H1 (cell line): Measurements from ENCODE around the gene PAQR5. TPM values are rescaled to one million over a fixed set of nuclear protein-coding genes. Genes with fewer than 3 reads are reported as not detected.

ENCODE experiments used
- CTCF ChIA-PET: fragments of 300-600 bp; sonication (Branson Sonifier 250); formaldehyde crosslinking; loops from one replicate; lab custom pipeline; 2021; ENCODE audit not compliant: partially characterized antibody; lab: Charles Lee
- POLR2A ChIA-PET: fragments of 300-600 bp; sonication (Branson Sonifier 250); formaldehyde crosslinking; loops from one replicate; lab custom pipeline; 2021; ENCODE audit warnings: inconsistent platforms; ENCODE audit not compliant: partially characterized antibody; lab: Charles Lee
- DNase-seq, 2 experiments: peaks; one replicate each; pipeline versions ENCODE4 v3.0.0 to v3.0.0-alpha.2; 2010 to 2022; ENCODE audit warnings: low spot score in 2 of 2, low read depth in 1 of 2, mixed read lengths in 1 of 2
- FAIRE-seq: peaks from 2 replicates; lab custom pipeline; 2011; peaks lifted over from hg19 to GRCh38; lab: Jason Lieb, UNC
- H2AFZ ChIP-seq: 2 replicates; pipeline ENCODE4 v1.8.1; 2012; ENCODE audit warnings: low read length, inconsistent platforms
- H2AK5ac ChIP-seq: 2 replicates; pipeline ENCODE4 v1.6.1; 2013; ENCODE audit warnings: low read depth, low read length
- H2BK120ac ChIP-seq: replicated peaks from 2 replicates; pipeline ENCODE3; 2013; ENCODE audit warnings: low read depth, low read length, inconsistent platforms
- H2BK12ac ChIP-seq: 2 replicates; pipeline ENCODE4 v1.6.1; 2013; ENCODE audit warnings: low read depth, low read length
- H2BK15ac ChIP-seq: 2 replicates; pipeline ENCODE4 v1.6.1; 2013; ENCODE audit warnings: low read length
- H2BK20ac ChIP-seq: 2 replicates; pipeline ENCODE4 v1.6.1; 2013; ENCODE audit warnings: low read length
- H2BK5ac ChIP-seq: 2 replicates; pipeline ENCODE4 v1.6.1; 2013; ENCODE audit warnings: low read depth, low read length
- H3K14ac ChIP-seq: 2 replicates; pipeline ENCODE4 v1.6.1; 2013; ENCODE audit warnings: inconsistent platforms; ENCODE audit not compliant: insufficient read length
- H3K18ac ChIP-seq: 2 replicates; pipeline ENCODE4 v1.6.1; 2013; ENCODE audit warnings: low read length; ENCODE audit errors: extremely low read depth
- H3K23ac ChIP-seq: 2 replicates; pipeline ENCODE4 v1.6.1; 2013; ENCODE audit warnings: inconsistent platforms; ENCODE audit not compliant: insufficient read length
- H3K23me2 ChIP-seq: 2 replicates; pipeline ENCODE4 v1.6.1; 2013; ENCODE audit warnings: low read depth, low read length
- H3K27ac ChIP-seq: 2 replicates; pipeline ENCODE4 v1.6.1; 2011; ENCODE audit warnings: low read depth, low read length, inconsistent platforms
- H3K27me3 ChIP-seq, 4 experiments: replicated peaks in 1 of 4; 1 replicate in 1 of 4; 2 replicates in 3 of 4; pipeline versions ENCODE4 v1.6.1 to v1.8.1; 2011 to 2013; ENCODE audit warnings: low read length in 3 of 4, mild to moderate bottlenecking in 3 of 4, inconsistent platforms in 2 of 4, mixed read lengths in 2 of 4, moderate library complexity in 1 of 4; ENCODE audit not compliant: control insufficient read depth in 3 of 4, insufficient read depth in 3 of 4; ENCODE audit errors: extremely low read depth in 1 of 4
- H3K36me3 ChIP-seq, 4 experiments: 2 replicates each; pipeline versions ENCODE4 v1.6.1 to v1.8.1; 2011 to 2013; ENCODE audit warnings: mild to moderate bottlenecking in 4 of 4, low read length in 3 of 4, moderate library complexity in 2 of 4, control low read depth in 1 of 4, inconsistent platforms in 1 of 4; ENCODE audit not compliant: insufficient read depth in 4 of 4, control insufficient read depth in 2 of 4
- H3K4ac ChIP-seq: replicated peaks from 2 replicates; pipeline ENCODE3; 2013; ENCODE audit warnings: low read length, low read depth, mixed read lengths, inconsistent platforms; ENCODE audit not compliant: insufficient read length
- H3K4me1 ChIP-seq, 4 experiments: replicated peaks in 1 of 4; 1 replicate in 1 of 4; 2 replicates in 3 of 4; pipeline versions ENCODE4 v1.6.1 to v1.8.1; 2011 to 2013; ENCODE audit warnings: low read length in 3 of 4, inconsistent platforms in 2 of 4, mixed read lengths in 1 of 4; ENCODE audit not compliant: insufficient read depth in 4 of 4, control insufficient read depth in 3 of 4
- H3K4me2 ChIP-seq, 2 experiments: 2 replicates each; pipeline versions ENCODE4 v1.6.1 to v1.8.1; 2011 to 2013; ENCODE audit warnings: low read depth in 2 of 2, low read length in 2 of 2, control low read depth in 1 of 2, inconsistent platforms in 1 of 2, mild to moderate bottlenecking in 1 of 2; ENCODE audit not compliant: insufficient read depth in 1 of 2
- H3K4me3 ChIP-seq, 4 experiments: fragments of 200-600, 300-600 bp in 1 of 4; sonication (generic), shearing (Covaris generic), sonication (Bioruptor Twin) in 1 of 4; 2 replicates each; pipeline versions ENCODE4 v1.5.1 to v1.8.1; 2011 to 2016; ENCODE audit warnings: low read length in 4 of 4, low read depth in 3 of 4, control low read depth in 2 of 4, inconsistent platforms in 2 of 4, mild to moderate bottlenecking in 2 of 4, mixed read lengths in 1 of 4, moderate library complexity in 1 of 4; ENCODE audit not compliant: insufficient read depth in 2 of 4; ENCODE audit errors: extremely low read depth in 1 of 4
- H3K56ac ChIP-seq: replicated peaks from 2 replicates; pipeline ENCODE3; 2013; ENCODE audit warnings: low read depth, mild to moderate bottlenecking, mixed read lengths, low read length, inconsistent platforms; ENCODE audit not compliant: insufficient read length
- H3K79me1 ChIP-seq: 2 replicates; pipeline ENCODE4 v1.6.1; 2013; ENCODE audit warnings: low read depth, low read length, control low read depth
- H3K79me2 ChIP-seq, 2 experiments: 2 replicates each; pipeline versions ENCODE4 v1.6.1 to v1.8.1; 2012 to 2013; ENCODE audit warnings: low read length in 2 of 2, mild to moderate bottlenecking in 2 of 2, inconsistent platforms in 1 of 2; ENCODE audit not compliant: insufficient read depth in 2 of 2, control insufficient read depth in 1 of 2
- H3K9ac ChIP-seq, 4 experiments: replicated peaks in 1 of 4; 1 replicate in 1 of 4; 2 replicates in 3 of 4; pipeline versions ENCODE4 v1.6.1 to v1.8.1; 2011 to 2013; ENCODE audit warnings: low read depth in 3 of 4, low read length in 3 of 4, control low read depth in 2 of 4, mild to moderate bottlenecking in 2 of 4, moderate library complexity in 2 of 4, inconsistent platforms in 1 of 4; ENCODE audit errors: extremely low read depth in 1 of 4
- H3K9me3 ChIP-seq, 2 experiments: 2 replicates each; pipeline versions ENCODE4 v1.6.1 to v1.8.1; 2012 to 2013; ENCODE audit warnings: mild to moderate bottlenecking in 2 of 2, moderate library complexity in 2 of 2, control low read depth in 1 of 2, inconsistent platforms in 1 of 2, low read depth in 1 of 2, low read length in 1 of 2, mixed read lengths in 1 of 2; ENCODE audit not compliant: insufficient read depth in 2 of 2
- H4K20me1 ChIP-seq, 2 experiments: replicated peaks in 1 of 2; 2 replicates each; pipeline versions ENCODE3 to v1.8.1; 2011 to 2013; ENCODE audit warnings: inconsistent platforms in 2 of 2, low read length in 2 of 2, mild to moderate bottlenecking in 1 of 2; ENCODE audit not compliant: insufficient read depth in 2 of 2, control insufficient read depth in 1 of 2
- H4K5ac ChIP-seq: 2 replicates; pipeline ENCODE4 v1.6.1; 2013; ENCODE audit warnings: low read length, low read depth, mixed read lengths, inconsistent platforms; ENCODE audit not compliant: insufficient read length
- H4K8ac ChIP-seq: 2 replicates; pipeline ENCODE4 v1.8.0; 2013; ENCODE audit warnings: mild to moderate bottlenecking, moderate library complexity, low read length, inconsistent platforms; ENCODE audit not compliant: insufficient read depth; ENCODE audit errors: extremely low read depth
- H4K91ac ChIP-seq: replicated peaks from 2 replicates; pipeline ENCODE3; 2013; ENCODE audit warnings: low read length, mixed read lengths, inconsistent platforms; ENCODE audit not compliant: insufficient read length
- CEBPB ChIP-seq: IDR thresholded peaks from 2 replicates; pipeline ENCODE4 v1.6.1; 2012; ENCODE audit warnings: low read depth, low read length
- CHD1 ChIP-seq: IDR thresholded peaks from 2 replicates; pipeline ENCODE4 v1.6.1; 2012; ENCODE audit warnings: low read depth, low read length, improper control_type of control experiment
- CHD2 ChIP-seq: IDR thresholded peaks from 2 replicates; pipeline ENCODE4 v1.6.1; 2012; ENCODE audit warnings: low read length, improper control_type of control experiment
- EP300 ChIP-seq, 2 experiments: IDR thresholded peaks; 1 replicate in 1 of 2; 2 replicates in 1 of 2; pipeline ENCODE4 v1.6.1; 2011 to 2012; ENCODE audit warnings: low read depth in 2 of 2, low read length in 2 of 2, mild to moderate bottlenecking in 2 of 2, borderline replicate concordance in 1 of 2, inconsistent platforms in 1 of 2, moderate library complexity in 1 of 2
- FOSL1 ChIP-seq: IDR thresholded peaks from 2 replicates; pipeline ENCODE4 v1.6.1; 2011; ENCODE audit warnings: mild to moderate bottlenecking, low read depth, low read length, moderate library complexity; ENCODE audit not compliant: insufficient read depth
- MAFK ChIP-seq: IDR thresholded peaks from 2 replicates; pipeline ENCODE4 v1.6.1; 2012; ENCODE audit warnings: low read depth, mild to moderate bottlenecking, improper control_type of control experiment, low read length
- NRF1 ChIP-seq: IDR thresholded peaks from 2 replicates; pipeline ENCODE4 v1.6.1; 2011; ENCODE audit warnings: mild to moderate bottlenecking, low read depth, low read length, improper control_type of control experiment
- SIN3A ChIP-seq, 2 experiments: IDR thresholded peaks in 1 of 2; conservative IDR thresholded peaks in 1 of 2; 2 replicates each; pipeline ENCODE4 v1.6.1; 2011 to 2012; ENCODE audit warnings: low read length in 2 of 2, improper control_type of control experiment in 1 of 2, low read depth in 1 of 2, mild to moderate bottlenecking in 1 of 2
- TEAD4 ChIP-seq: IDR thresholded peaks from 2 replicates; pipeline ENCODE4 v1.6.1; 2012; ENCODE audit warnings: low read depth, low read length, inconsistent platforms, mixed read lengths
- WGBS, 2 experiments: shearing (Covaris generic) in 1 of 2; methylation state at CpG; one replicate each; pipeline versions ENCODE4 v1.1.6 to v1.1.7; 2013 to 2015; ENCODE audit warnings: low lambda C conversion rate in 2 of 2, mixed read lengths in 2 of 2, inconsistent platforms in 1 of 2, low coverage in 1 of 2, missing lambda C conversion rate in 1 of 2; ENCODE audit not compliant: insufficient replicate concordance in 2 of 2, insufficient coverage in 1 of 2, insufficient read length in 1 of 2; ENCODE audit errors: extremely low coverage in 1 of 2, missing lambda C conversion rate in 1 of 2; 5-methylcytosine and 5-hydroxymethylcytosine counted together
- polyA plus RNA-seq, 7 experiments: library from polyadenylated mRNA; depleted of rRNA in 3 of 7; stranded (reverse) in 5 of 7; unstranded in 2 of 7; fragments of >200 nt in 5 of 7; fragments of 200-250 nt in 2 of 7; gene quantifications; 1 replicate in 5 of 7; 2 replicates in 1 of 7; 4 replicates in 1 of 7; pipeline versions ENCODE4 v1.2.1 to v1.2.3, GENCODE V29; 2011 to 2013; ENCODE audit warnings: missing spikeins in 2 of 7, mixed read lengths in 2 of 7
- total RNA-seq: library from RNA; stranded (reverse); fragmentation: NEBNext Ultra II Directional; extraction: Animal tissue kit (Norgen Biotek cat#: 25700); gene quantifications from 2 replicates; pipeline ENCODE4 v1.2.1, GENCODE V29; 2021
- TF ChIP-seq, protein P1 (sequence below): IDR thresholded peaks from 2 replicates; pipeline ENCODE4 v1.6.1; 2012; ENCODE audit warnings: inconsistent platforms

Gene PAQR5
- total and polyA plus RNA-seq, 2 of the 8 experiments (the other 6 are each of a cell fraction or from before 2014, with no cell fraction given): 8.7 to 18.1 TPM

GRCh38 chr15:69360642-69361041, 61.9 kb downstream of the PAQR5 start:
- Histone ChIP-seq H3K79me1 (no peaks in the 10 kb centered on the region), H2BK15ac (no peak overlapping the region), H4K20me1 (no peaks in the 10 kb centered on the region), H2BK12ac (no peak overlapping the region), H3K4me3 (no peak overlapping the region), H2BK120ac (no peak overlapping the region), H3K4me2 (no peak overlapping the region), H4K5ac (no peak overlapping the region), H3K9me3 (no peaks in the 10 kb centered on the region), H4K91ac (no peak overlapping the region), H3K27ac (no peak overlapping the region), H4K8ac (no peak overlapping the region), H3K23me2 (no peaks in the 10 kb centered on the region), H3K23ac (no peak overlapping the region), H2AFZ (no peak overlapping the region), H3K18ac (no peak overlapping the region), H3K79me2 (no peaks in the 10 kb centered on the region), H3K27me3 (no peaks in the 10 kb centered on the region), H3K4ac (no peak overlapping the region), H3K56ac (no peak overlapping the region), H2BK20ac (no peak overlapping the region), H3K14ac (no peak overlapping the region), H3K36me3 (no peaks in the 10 kb centered on the region), H2BK5ac (no peak overlapping the region), H3K4me1 (peaks cover 0 to 5% (median 4%) of the 10 kb centered on the region in 4 experiments; a peak in 4 of 7 replicates), H3K9ac (no peak overlapping the region), H2AK5ac (no peak overlapping the region)
- DNase-seq: no peak
- POLR2A ChIA-PET: interaction anchor here (1.3 kb wide), 1 partner anchor 92 kb away, joined by 3 read pairs; the partner anchor contains the start of gene RPLP1
- TF ChIP-seq EP300 (IDR thresholded peaks at IDR 0.05; ENCODE audit: borderline replicate concordance in 1 of 2, low read depth in 2 of 2, low read length in 2 of 2) (no peak), CEBPB (no peak), FOSL1 (no peak), MAFK (no peak), CHD2 (no peak), NRF1 (no peak), CHD1 (no peak), SIN3A (conservative IDR thresholded peaks at IDR 0.05 in 1 of 2, IDR thresholded peaks at IDR 0.05 in 1 of 2; ENCODE audit: low read depth in 1 of 2, low read length in 2 of 2) (no peak), TEAD4 (no peak)
- TF ChIP-seq, protein P1, sequence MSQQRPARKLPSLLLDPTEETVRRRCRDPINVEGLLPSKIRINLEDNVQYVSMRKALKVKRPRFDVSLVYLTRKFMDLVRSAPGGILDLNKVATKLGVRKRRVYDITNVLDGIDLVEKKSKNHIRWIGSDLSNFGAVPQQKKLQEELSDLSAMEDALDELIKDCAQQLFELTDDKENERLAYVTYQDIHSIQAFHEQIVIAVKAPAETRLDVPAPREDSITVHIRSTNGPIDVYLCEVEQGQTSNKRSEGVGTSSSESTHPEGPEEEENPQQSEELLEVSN: no peak
- 14% methylated on average over 1 of the region's 1 CpG; no CpG with 5 or more reads in 1 of the 2 experiments for WGBS, 2 experiments
- FAIRE-seq: no peak
- CTCF ChIA-PET: interaction anchor here (1.0 to 1.4 kb wide), 3 partner anchors 34 to 301 kb away, joined by 3 to 5 read pairs (median 4); no protein-coding TSS in a partner anchor
